KBM-7 (cell line): Measurements from ENCODE around the gene BCAR3.
A peak's percentile ranks its signal among the peaks of the same experiment; 100 is the strongest.

Experiments
- DNase-seq: peaks from one replicate; pipeline ENCODE4 v3.0.0-alpha.2; 2015
- in situ Hi-C: fragments of 300-500 bp; cut with MboI; formaldehyde crosslinking; loops from 2 replicates; pipeline ENCODE4 v1.14.3; 2020; ENCODE audit warnings: low sequenced_read_pairs, low pct_unique_long_range_greater_than_20kb, mixed read lengths

Gene BCAR3

GRCh38 chr1:93681101-93681988 is at the start of gene BCAR3:
BCAR3 (minus strand) TSS chr1:93681837; CDS start chr1:93674930, 6,907 bp downstream.
- in situ Hi-C loops = no loop called here
- DNase-seq = peak; percentile 47

- no peak for DNase-seq
- in situ Hi-C loops = no loop called here
Observed at GRCh38 chr1:93730621-93731020, 49.0 kb upstream of the BCAR3 start.

GRCh38 chr1:93729906-93730305 is 48.3 kb upstream of the BCAR3 start:
- no peak for DNase-seq
- in situ Hi-C loops = no loop called here

GRCh38 chr1:93729502-93729901 is 47.9 kb upstream of the BCAR3 start:
- DNase-seq = no peak
- in situ Hi-C loops = no loop called here

- in situ Hi-C loops = no loop called here
- DNase-seq = no peak
Observed at GRCh38 chr1:93728480-93729131, 47.0 kb upstream of the BCAR3 start.

- no peak for DNase-seq
- in situ Hi-C loops = no loop called here
Observed at GRCh38 chr1:93723733-93724270, 42.2 kb upstream of the BCAR3 start.

- DNase-seq = no peak
- in situ Hi-C loops = no loop called here
Observed at GRCh38 chr1:93723110-93723509, 41.5 kb upstream of the BCAR3 start.

- DNase-seq = no peak
- in situ Hi-C loops = no loop called here
Observed at GRCh38 chr1:93722081-93723031, 40.7 kb upstream of the BCAR3 start.

GRCh38 chr1:93720956-93721626 is 39.5 kb upstream of the BCAR3 start:
- DNase-seq = no peak
- in situ Hi-C loops = no loop called here

- in situ Hi-C loops = no loop called here
Observed at GRCh38 chr1:93717640-93718039, 36.0 kb upstream of the BCAR3 start.

GRCh38 chr1:93716941-93717368 is 35.3 kb upstream of the BCAR3 start:
- DNase-seq = no peak
- in situ Hi-C loops = no loop called here

More at GRCh38 chr1:93717640-93718039, 36.0 kb upstream of the BCAR3 start:
- no peak for DNase-seq

- in situ Hi-C loops = no loop called here
- no peak for DNase-seq
Observed at GRCh38 chr1:93716163-93716562, 34.5 kb upstream of the BCAR3 start.

- DNase-seq = peak; percentile 67
- in situ Hi-C loops = no loop called here
Observed at GRCh38 chr1:93715529-93716126, 34.0 kb upstream of the BCAR3 start.

GRCh38 chr1:93714356-93714755 is 32.7 kb upstream of the BCAR3 start:
- no peak for DNase-seq
- in situ Hi-C loops = no loop called here

- in situ Hi-C loops = no loop called here
- DNase-seq = no peak
Observed at GRCh38 chr1:93713341-93713740, 31.7 kb upstream of the BCAR3 start.

- in situ Hi-C loops = no loop called here
- DNase-seq = peak; percentile 26
Observed at GRCh38 chr1:93712741-93713140, 31.1 kb upstream of the BCAR3 start.

GRCh38 chr1:93710499-93711453 is 29.1 kb upstream of the BCAR3 start:
- DNase-seq = no peak
- in situ Hi-C loops = no loop called here
